ENCODE results near the gene APOL2. TPM values are rescaled to one million over a fixed set of nuclear protein-coding genes. Genes with fewer than 3 reads are reported as not detected.
"Not testable (repeated sequence)": the region's sequence is repeated elsewhere in the genome, so short reads cannot be mapped to it uniquely, and the experiment has no call there.

APOL2 gene
- total RNA-seq, 1 experiment from 2014 or later = 11.3 TPM

GRCh38 chr22:36267896-36268485 lies 28.7 kb upstream of the APOL2 start:
- Histone ChIP-seq H2AFZ (ENCODE audit: low read length) (no peak overlapping the region), H3K79me2 (ENCODE audit: low read length) (no peaks in the 10 kb centered on the region), H3K9me2 (replicated peaks; ENCODE audit: insufficient read depth, low read length) (no peaks in the 10 kb centered on the region), H3K4me2 (ENCODE audit: low read depth, low read length, poor library complexity, severe bottlenecking) (no peak overlapping the region), H4K20me1 (ENCODE audit: insufficient read depth, low read depth, low read length) (no peaks in the 10 kb centered on the region), H3K27me3 (ENCODE audit: low read length) (no peaks in the 10 kb centered on the region), H3K36me3 (ENCODE audit: insufficient read depth, low read length) (no peaks in the 10 kb centered on the region), H3K9ac (ENCODE audit: low read length) (no peak overlapping the region), H3K4me1 (ENCODE audit: low read length) (no peaks in the 10 kb centered on the region), H3K4me3 (ENCODE audit: low read length) (no peak overlapping the region), H3K9me3 (ENCODE audit: low read length) (no peaks in the 10 kb centered on the region), H3K27ac (ENCODE audit: low read length) (no peak overlapping the region)
- DNase-seq = no peak

GRCh38 chr22:36267058-36267457 lies 27.7 kb upstream of the APOL2 start:
- Histone ChIP-seq H3K27me3 (ENCODE audit: low read length) (no peaks in the 10 kb centered on the region), H3K9ac (ENCODE audit: low read length) (no peak overlapping the region)

DNA sequence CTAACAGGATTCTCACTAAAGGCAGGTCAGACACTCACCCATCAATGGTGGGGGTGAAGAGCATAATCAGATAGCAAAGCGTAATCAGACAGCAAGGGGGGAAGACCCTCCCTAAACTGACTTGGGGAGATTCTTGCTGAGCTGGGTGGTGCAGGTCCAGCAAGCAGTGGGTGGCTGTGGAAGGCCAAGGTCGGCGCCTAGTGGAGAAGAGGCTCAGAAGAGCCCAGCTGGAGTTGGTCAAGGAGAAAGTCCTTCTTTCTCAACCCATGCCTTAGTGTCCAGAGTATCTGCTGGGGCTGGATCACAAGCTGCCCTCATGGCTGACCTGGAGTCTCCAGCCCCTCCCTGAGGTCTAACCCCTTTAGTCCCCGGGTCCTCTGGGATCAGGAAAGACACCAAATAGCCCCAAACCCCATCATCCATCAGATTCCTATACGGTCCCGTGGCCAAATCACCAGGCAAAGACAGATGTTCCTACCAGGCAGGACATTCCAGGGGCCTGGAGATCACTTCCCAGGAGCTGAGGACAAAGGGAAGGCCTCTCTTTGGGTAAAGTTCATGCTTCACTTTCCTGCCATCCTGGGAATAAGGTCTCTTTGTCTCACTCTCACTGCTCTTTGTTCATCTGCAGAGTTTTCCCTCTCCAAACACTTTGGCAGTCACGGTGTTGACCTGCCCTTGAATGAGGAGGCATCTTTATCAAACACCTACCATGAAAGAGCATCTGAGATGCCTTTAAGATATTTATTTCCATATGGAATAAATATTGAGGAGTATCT lies 24.7 kb upstream of the APOL2 start:
- H2AFZ ChIP-seq (ENCODE audit: low read length); H3K9me2 ChIP-seq (replicated peaks; ENCODE audit: insufficient read depth, low read length); H3K27ac ChIP-seq (ENCODE audit: low read length); H3K9me3 ChIP-seq (ENCODE audit: low read length); DNase-seq; H3K79me2 ChIP-seq (ENCODE audit: low read length); H3K4me1 ChIP-seq (ENCODE audit: low read length); H4K20me1 ChIP-seq (ENCODE audit: insufficient read depth, low read depth, low read length); H3K4me2 ChIP-seq (ENCODE audit: low read depth, low read length, poor library complexity, severe bottlenecking); H3K27me3 ChIP-seq (ENCODE audit: low read length); H3K4me3 ChIP-seq (ENCODE audit: low read length); H3K9ac ChIP-seq (ENCODE audit: low read length); H3K36me3 ChIP-seq (ENCODE audit: insufficient read depth, low read length): not testable (repeated sequence)

More at GRCh38 chr22:36267058-36267457, 27.7 kb upstream of the APOL2 start:
- Histone ChIP-seq H2AFZ (ENCODE audit: low read length) (no peak overlapping the region), H3K4me1 (ENCODE audit: low read length) (no peaks in the 10 kb centered on the region), H3K9me3 (ENCODE audit: low read length) (no peaks in the 10 kb centered on the region), H3K27ac (ENCODE audit: low read length) (no peak overlapping the region), H3K79me2 (ENCODE audit: low read length) (no peaks in the 10 kb centered on the region), H3K4me3 (ENCODE audit: low read length) (no peak overlapping the region), H3K4me2 (ENCODE audit: low read depth, low read length, poor library complexity, severe bottlenecking) (no peak overlapping the region), H3K9me2 (replicated peaks; ENCODE audit: insufficient read depth, low read length) (no peaks in the 10 kb centered on the region), H4K20me1 (ENCODE audit: insufficient read depth, low read depth, low read length) (no peaks in the 10 kb centered on the region), H3K36me3 (ENCODE audit: insufficient read depth, low read length) (no peaks in the 10 kb centered on the region)
- DNase-seq = no peak

DNA sequence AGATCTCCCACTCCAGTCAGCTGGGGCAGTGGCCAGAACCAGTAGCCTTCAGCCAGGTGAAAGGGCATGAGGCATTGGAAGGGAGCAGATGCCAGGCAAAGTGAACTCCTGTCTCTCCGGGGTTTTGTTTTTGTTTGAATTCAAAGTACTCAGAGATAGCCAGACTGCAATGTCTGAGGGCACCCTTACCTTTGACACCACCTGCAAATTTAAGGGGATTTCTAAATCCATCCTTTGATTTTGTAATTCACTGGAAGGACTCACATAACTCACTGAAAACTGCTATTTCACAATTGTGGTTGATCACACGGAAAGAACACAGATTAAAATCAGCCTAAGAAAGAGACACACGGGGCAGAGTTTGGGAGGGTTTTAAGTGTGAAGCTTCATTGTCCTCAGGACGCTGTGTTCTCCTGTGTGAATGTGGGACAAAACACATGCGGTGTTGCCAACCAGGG lies 23.9 kb upstream of the APOL2 start:
- H3K4me3 ChIP-seq (ENCODE audit: low read length) = not testable (repeated sequence)

DNA sequence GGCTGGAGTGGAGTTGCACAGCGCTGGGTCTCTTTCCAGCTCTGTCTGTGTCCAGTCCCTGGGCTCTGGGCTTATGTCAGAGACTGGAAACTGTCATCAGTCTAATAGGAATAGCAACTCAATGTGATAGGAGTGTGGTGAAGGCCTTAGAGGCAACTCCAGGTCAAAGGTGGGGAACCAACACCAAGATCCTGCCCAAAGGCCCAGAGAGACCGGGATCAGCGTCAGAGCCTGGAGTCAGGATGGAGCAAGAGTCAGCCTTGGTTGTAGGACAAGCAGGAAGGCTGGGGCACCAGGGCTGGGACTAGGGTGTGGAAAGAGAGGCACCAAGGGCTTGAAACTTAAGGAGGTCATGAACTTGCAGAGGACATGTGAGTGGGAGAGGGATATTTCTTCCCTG lies 23.0 kb upstream of the APOL2 start:
- not testable (repeated sequence) for H3K27ac ChIP-seq (ENCODE audit: low read length); H3K36me3 ChIP-seq (ENCODE audit: insufficient read depth, low read length); H3K9me3 ChIP-seq (ENCODE audit: low read length); H3K9ac ChIP-seq (ENCODE audit: low read length); H3K27me3 ChIP-seq (ENCODE audit: low read length); H3K4me2 ChIP-seq (ENCODE audit: low read depth, low read length, poor library complexity, severe bottlenecking); H3K4me3 ChIP-seq (ENCODE audit: low read length); H3K4me1 ChIP-seq (ENCODE audit: low read length); DNase-seq; H2AFZ ChIP-seq (ENCODE audit: low read length); H3K79me2 ChIP-seq (ENCODE audit: low read length); H3K9me2 ChIP-seq (replicated peaks; ENCODE audit: insufficient read depth, low read length); H4K20me1 ChIP-seq (ENCODE audit: insufficient read depth, low read depth, low read length)

More for the DNA sequence above, 23.9 kb upstream of the APOL2 start:
- H3K27ac ChIP-seq (ENCODE audit: low read length); H4K20me1 ChIP-seq (ENCODE audit: insufficient read depth, low read depth, low read length); H3K9me3 ChIP-seq (ENCODE audit: low read length); H3K36me3 ChIP-seq (ENCODE audit: insufficient read depth, low read length); H3K27me3 ChIP-seq (ENCODE audit: low read length); H3K79me2 ChIP-seq (ENCODE audit: low read length); H3K9me2 ChIP-seq (replicated peaks; ENCODE audit: insufficient read depth, low read length); H3K4me1 ChIP-seq (ENCODE audit: low read length); H2AFZ ChIP-seq (ENCODE audit: low read length); H3K9ac ChIP-seq (ENCODE audit: low read length); DNase-seq; H3K4me2 ChIP-seq (ENCODE audit: low read depth, low read length, poor library complexity, severe bottlenecking): not testable (repeated sequence)

- not testable (repeated sequence) for H4K20me1 ChIP-seq (ENCODE audit: insufficient read depth, low read depth, low read length); H3K79me2 ChIP-seq (ENCODE audit: low read length); H3K9me3 ChIP-seq (ENCODE audit: low read length); H3K4me2 ChIP-seq (ENCODE audit: low read depth, low read length, poor library complexity, severe bottlenecking); H3K9me2 ChIP-seq (replicated peaks; ENCODE audit: insufficient read depth, low read length); H3K4me1 ChIP-seq (ENCODE audit: low read length); DNase-seq; H3K27ac ChIP-seq (ENCODE audit: low read length); H3K27me3 ChIP-seq (ENCODE audit: low read length); H3K36me3 ChIP-seq (ENCODE audit: insufficient read depth, low read length); H2AFZ ChIP-seq (ENCODE audit: low read length); H3K4me3 ChIP-seq (ENCODE audit: low read length); H3K9ac ChIP-seq (ENCODE audit: low read length)
Observed at GRCh38 chr22:36261675-36262074, 22.3 kb upstream of the APOL2 start.

- DNase-seq = no peak
- Histone ChIP-seq H3K4me3 (ENCODE audit: low read length) (no peak overlapping the region), H3K36me3 (ENCODE audit: insufficient read depth, low read length) (no peaks in the 10 kb centered on the region), H3K4me1 (ENCODE audit: low read length) (no peaks in the 10 kb centered on the region; the same call in 1 of the 2 replicates), H2AFZ (ENCODE audit: low read length) (no peak overlapping the region), H3K27me3 (ENCODE audit: low read length) (no peaks in the 10 kb centered on the region), H3K9me3 (ENCODE audit: low read length) (no peaks in the 10 kb centered on the region), H3K79me2 (ENCODE audit: low read length) (no peaks in the 10 kb centered on the region), H3K9me2 (replicated peaks; ENCODE audit: insufficient read depth, low read length) (no peaks in the 10 kb centered on the region), H3K9ac (ENCODE audit: low read length) (no peak overlapping the region), H4K20me1 (ENCODE audit: insufficient read depth, low read depth, low read length) (no peaks in the 10 kb centered on the region), H3K4me2 (ENCODE audit: low read depth, low read length, poor library complexity, severe bottlenecking) (no peak overlapping the region), H3K27ac (ENCODE audit: low read length) (no peak overlapping the region)
Observed at GRCh38 chr22:36259615-36260300, 20.4 kb upstream of the APOL2 start.

Data from Karpas-422 (cell line).